Activated CD4-positive, CD25-positive, alpha-beta regulatory T cell treated with anti-CD3 and anti-CD28 coated beads, Interleukin-2, amount 50 U/mL, for 24 hours (primary cell): ENCODE measurements around the gene DNAH9.

Source experiments
- ATAC-seq, 2 donors: fragments of 150-1000 bp; cut with Tn5 transposase; one replicate each; pipeline ENCODE4 v1.10.0; 2021; ENCODE audit warnings: mild to moderate bottlenecking in 1 of 2, moderate library complexity in 1 of 2

The DNAH9 gene

GRCh38 chr17:11852912-11853311, 254.6 kb downstream of the DNAH9 start:
- ATAC-seq = no peak

- no peak for ATAC-seq
Measured at GRCh38 chr17:11853321-11854151, 255.3 kb downstream of the DNAH9 start.

GRCh38 chr17:11855306-11855705, 257.0 kb downstream of the DNAH9 start:
- ATAC-seq = no peak

GRCh38 chr17:11857006-11857405, 258.7 kb downstream of the DNAH9 start:
- ATAC-seq = no peak

- ATAC-seq = no peak
Measured at GRCh38 chr17:11869680-11870394, 271.6 kb downstream of the DNAH9 start.

GRCh38 chr17:11871773-11872172, 273.5 kb downstream of the DNAH9 start:
- ATAC-seq = no peak

GRCh38 chr17:11874756-11875155, 276.5 kb downstream of the DNAH9 start:
- ATAC-seq = no peak

- ATAC-seq = no peak
Measured at GRCh38 chr17:11880714-11881113, 282.4 kb downstream of the DNAH9 start.

GRCh38 chr17:11882716-11883115, 284.4 kb downstream of the DNAH9 start:
- ATAC-seq = no peak

GRCh38 chr17:11885051-11885450, 286.8 kb downstream of the DNAH9 start:
- no peak for ATAC-seq

GRCh38 chr17:11889266-11889665, 291.0 kb downstream of the DNAH9 start:
- no peak for ATAC-seq

- ATAC-seq = no peak
Measured at GRCh38 chr17:11893862-11894261, 295.6 kb downstream of the DNAH9 start.

- no peak for ATAC-seq
Measured at GRCh38 chr17:11896199-11896598, 297.9 kb downstream of the DNAH9 start.

- no peak for ATAC-seq
Measured at GRCh38 chr17:11898526-11899235, 300.4 kb downstream of the DNAH9 start.

GRCh38 chr17:11899537-11899942, 301.3 kb downstream of the DNAH9 start:
- ATAC-seq = no peak

GRCh38 chr17:11900041-11900476, 301.8 kb downstream of the DNAH9 start:
- no peak for ATAC-seq

GRCh38 chr17:11900655-11901054, 302.4 kb downstream of the DNAH9 start:
- ATAC-seq = no peak

- ATAC-seq = no peak
Measured at GRCh38 chr17:11901931-11902330, 303.7 kb downstream of the DNAH9 start.

- ATAC-seq = no peak
Measured at GRCh38 chr17:11908711-11909146, 310.5 kb downstream of the DNAH9 start.

- ATAC-seq = no peak
Measured at GRCh38 chr17:11909348-11909747, 311.1 kb downstream of the DNAH9 start.

- ATAC-seq = no peak
Measured at GRCh38 chr17:11916091-11916490, 317.8 kb downstream of the DNAH9 start.

GRCh38 chr17:11917415-11917814, 319.1 kb downstream of the DNAH9 start:
- no peak for ATAC-seq

- no peak for ATAC-seq
Measured at GRCh38 chr17:11921296-11921695, 323.0 kb downstream of the DNAH9 start.
